Calu3 (cell line): Measurements from ENCODE around the gene NHSL2. TPM values are rescaled to one million over a fixed set of nuclear protein-coding genes. Genes with fewer than 3 reads are reported as not detected.

Experiments
- BruUV-seq: library from RNA; stranded (reverse); fragments of 400-500 nt; replicated peaks from 2 replicates; lab custom pipeline; 2021; lab: Mats Ljungman, UMichigan
- CTCF ChIA-PET: fragments of 300-600 bp; sonication (Branson Sonifier 250); formaldehyde crosslinking; loops from one replicate; lab custom pipeline; 2022; ENCODE audit warnings: antibody characterized with exemption; lab: Charles Lee
- DNase-seq: peaks from one replicate; pipeline ENCODE4 v3.0.0; 2022
- H3K27ac Mint-ChIP-seq: one replicate; pipeline ENCODE4 v1.8.0; 2022; ENCODE audit warnings: mixed read lengths; ENCODE audit not compliant: unreplicated experiment
- H3K27me3 Mint-ChIP-seq: one replicate; pipeline ENCODE4 v1.8.0; 2022; ENCODE audit warnings: mixed read lengths; ENCODE audit not compliant: unreplicated experiment
- H3K36me3 Mint-ChIP-seq: one replicate; pipeline ENCODE4 v1.8.0; 2022; ENCODE audit warnings: mild to moderate bottlenecking, moderate library complexity, mixed read lengths; ENCODE audit not compliant: insufficient read depth, unreplicated experiment
- H3K4me1 Mint-ChIP-seq: one replicate; pipeline ENCODE4 v1.8.0; 2022; ENCODE audit warnings: mild to moderate bottlenecking, low read depth, mixed read lengths; ENCODE audit not compliant: unreplicated experiment
- H3K4me3 Mint-ChIP-seq: one replicate; pipeline ENCODE4 v1.8.0; 2022; ENCODE audit warnings: mild to moderate bottlenecking, low read depth, moderate library complexity, mixed read lengths; ENCODE audit not compliant: unreplicated experiment
- H3K9me3 Mint-ChIP-seq: one replicate; pipeline ENCODE4 v1.8.0; 2022; ENCODE audit warnings: low read depth, mixed read lengths; ENCODE audit not compliant: unreplicated experiment
- CTCF ChIP-seq: fragments of 200-600 bp; IDR thresholded peaks from one replicate; pipeline ENCODE4 v1.8.0; 2022; ENCODE audit warnings: antibody characterized with exemption; ENCODE audit not compliant: unreplicated experiment
- intact Hi-C: fragments of 100-400 bp; cut with micrococcal nuclease; formaldehyde crosslinking; loops from one replicate; pipeline ENCODE4 v1.10.0; 2022; ENCODE audit not compliant: unreplicated experiment
- total RNA-seq: library from RNA; stranded (reverse); gene quantifications from 2 replicates; pipeline ENCODE4 v1.2.3, GENCODE V29; 2022

Gene NHSL2
- total RNA-seq, 1 experiment from 2014 or later, result 0.09 TPM

- no peak for DNase-seq
- H3K36me3 Mint-ChIP-seq, result no peaks in the 10 kb centered on the region
- no TSS peak for BruUV-seq
- no peak overlapping the region for H3K27ac Mint-ChIP-seq
- CTCF ChIA-PET, result no interaction called here
- no peaks in the 10 kb centered on the region for H3K9me3 Mint-ChIP-seq
- H3K4me3 Mint-ChIP-seq, result no peak overlapping the region
- H3K27me3 Mint-ChIP-seq, result peaks cover 97% of the 10 kb centered on the region
- intact Hi-C loops, result no loop called here
- peaks cover 8% of the 10 kb centered on the region for H3K4me1 Mint-ChIP-seq
- TF ChIP-seq CTCF, result no peak
Observed at GRCh38 chrX:72052415-72053090, 141.9 kb downstream of the NHSL2 start.

- CTCF ChIA-PET, result no interaction called here
- Mint-ChIP-seq H3K4me3 (no peak overlapping the region), H3K9me3 (no peaks in the 10 kb centered on the region)
Observed at GRCh38 chrX:72053508-72053907, 142.9 kb downstream of the NHSL2 start.

GRCh38 chrX:72054779-72055489, 144.3 kb downstream of the NHSL2 start:
- BruUV-seq, result no TSS peak
- no peak for TF ChIP-seq CTCF
- H3K27ac Mint-ChIP-seq, result no peak overlapping the region
- intact Hi-C loops, result no loop called here
- H3K9me3 Mint-ChIP-seq, result no peaks in the 10 kb centered on the region
- no peak for DNase-seq
- no peak overlapping the region for H3K4me3 Mint-ChIP-seq
- no peaks in the 10 kb centered on the region for H3K36me3 Mint-ChIP-seq
- CTCF ChIA-PET, result no interaction called here
- peaks cover 94% of the 10 kb centered on the region for H3K27me3 Mint-ChIP-seq
- no peaks in the 10 kb centered on the region for H3K4me1 Mint-ChIP-seq

More at GRCh38 chrX:72053508-72053907, 142.9 kb downstream of the NHSL2 start:
- Mint-ChIP-seq H3K27me3 (peaks cover 94% of the 10 kb centered on the region), H3K4me1 (peaks cover 6% of the 10 kb centered on the region), H3K27ac (no peak overlapping the region), H3K36me3 (no peaks in the 10 kb centered on the region)
- BruUV-seq, result no TSS peak
- no peak for TF ChIP-seq CTCF
- no peak for DNase-seq
- intact Hi-C loops, result no loop called here

GRCh38 chrX:72057331-72057730, 146.7 kb downstream of the NHSL2 start:
- Mint-ChIP-seq H3K4me1 (no peaks in the 10 kb centered on the region), H3K27ac (no peak overlapping the region), H3K27me3 (peaks cover 90% of the 10 kb centered on the region), H3K9me3 (no peaks in the 10 kb centered on the region), H3K36me3 (no peaks in the 10 kb centered on the region), H3K4me3 (no peak overlapping the region)
- BruUV-seq, result no TSS peak
- intact Hi-C loops, result no loop called here
- DNase-seq, result no peak
- TF ChIP-seq CTCF, result no peak
- CTCF ChIA-PET, result no interaction called here
